Neural progenitor cell (in vitro differentiated cells): Measurements from ENCODE around the gene SEMG2. TPM values are rescaled to one million over a fixed set of nuclear protein-coding genes. Genes with fewer than 3 reads are reported as not detected.

Source experiments
- DNase-seq: peaks from one replicate; pipeline ENCODE4 v3.0.0-alpha.2; 2016; ENCODE audit warnings: low spot score
- H2AFZ ChIP-seq: fragments of 200-600 bp; sonication (generic); replicated peaks from 2 replicates; pipeline ENCODE4 v1.6.1; 2016; ENCODE audit warnings: antibody characterized with exemption
- H3F3A ChIP-seq: fragments of 200-600 bp; sonication (generic); 2 replicates; pipeline ENCODE4 v1.6.1; 2016; ENCODE audit warnings: antibody characterized with exemption, low read depth
- H3K27ac ChIP-seq: fragments of 200-600 bp; sonication (generic); 2 replicates; pipeline ENCODE4 v1.5.1; 2016; ENCODE audit warnings: mild to moderate bottlenecking
- H3K27me3 ChIP-seq: fragments of 200-600 bp; sonication (generic); 2 replicates; pipeline ENCODE4 v1.6.1; 2016; ENCODE audit warnings: mild to moderate bottlenecking, moderate library complexity
- H3K36me3 ChIP-seq: fragments of 200-600 bp; sonication (generic); 2 replicates; pipeline ENCODE4 v1.5.1; 2016
- H3K4me1 ChIP-seq: fragments of 200-600 bp; sonication (generic); 2 replicates; pipeline ENCODE4 v1.6.1; 2016; ENCODE audit warnings: mixed run types
- H3K4me2 ChIP-seq: fragments of 200-600 bp; sonication (generic); 2 replicates; pipeline ENCODE4 v1.6.1; 2016
- H3K4me3 ChIP-seq: fragments of 200-600 bp; sonication (generic); 2 replicates; pipeline ENCODE4 v1.5.1; 2016
- H3K79me2 ChIP-seq: fragments of 200-600 bp; sonication (generic); 2 replicates; pipeline ENCODE4 v1.6.1; 2016; ENCODE audit warnings: low read depth
- H3K9ac ChIP-seq: fragments of 200-600 bp; sonication (generic); 2 replicates; pipeline ENCODE4 v1.6.1; 2016
- H3K9me3 ChIP-seq: fragments of 200-600 bp; sonication (generic); 2 replicates; pipeline ENCODE4 v1.5.1; 2016; ENCODE audit warnings: low read depth
- H4K20me1 ChIP-seq: fragments of 200-600 bp; sonication (generic); 2 replicates; pipeline ENCODE4 v1.6.1; 2016; ENCODE audit warnings: low read depth
- H3K27ac Mint-ChIP-seq: 3 replicates; pipeline ENCODE4 v1.8.0; 2021; ENCODE audit warnings: mixed read lengths
- H3K27me3 Mint-ChIP-seq: 2 replicates; pipeline ENCODE4 v1.8.0; 2022; ENCODE audit warnings: low read depth, mild to moderate bottlenecking, inconsistent platforms, moderate library complexity, mixed read lengths; ENCODE audit not compliant: insufficient read depth
- H3K36me3 Mint-ChIP-seq: 3 replicates; pipeline ENCODE4 v1.8.0; 2021; ENCODE audit warnings: mixed read lengths
- H3K4me1 Mint-ChIP-seq: 3 replicates; pipeline ENCODE4 v1.8.0; 2021; ENCODE audit warnings: mixed read lengths
- H3K4me3 Mint-ChIP-seq: 3 replicates; pipeline ENCODE4 v1.8.0; 2021; ENCODE audit warnings: mild to moderate bottlenecking, moderate library complexity, mixed read lengths
- H3K9me3 Mint-ChIP-seq: 3 replicates; pipeline ENCODE4 v1.8.0; 2020; ENCODE audit warnings: mixed read lengths
- EZH2 ChIP-seq: fragments of 200-600 bp; sonication (generic); IDR thresholded peaks from 2 replicates; pipeline ENCODE4 v1.6.1; 2017; ENCODE audit warnings: antibody characterized with exemption, mild to moderate bottlenecking, moderate library complexity
- EZH2phosphoT487 ChIP-seq: fragments of 200-600 bp; sonication (generic); IDR thresholded peaks from 2 replicates; pipeline ENCODE4 v1.6.1; 2017; ENCODE audit warnings: antibody characterized with exemption
- total RNA-seq: library from RNA; depleted of rRNA; stranded (reverse); fragments of >200 nt; gene quantifications from 2 replicates; pipeline ENCODE4 v1.2.3, GENCODE V29; 2015; ENCODE audit warnings: low replicate concordance
- TF ChIP-seq, protein P1 (sequence below): fragments of 200-600 bp; sonication (generic); IDR thresholded peaks from 2 replicates; pipeline ENCODE4 v1.5.1; 2017; ENCODE audit warnings: antibody characterized with exemption, mild to moderate bottlenecking

Gene SEMG2
- total RNA-seq, 1 donor from 2014 or later = not detected

DNA sequence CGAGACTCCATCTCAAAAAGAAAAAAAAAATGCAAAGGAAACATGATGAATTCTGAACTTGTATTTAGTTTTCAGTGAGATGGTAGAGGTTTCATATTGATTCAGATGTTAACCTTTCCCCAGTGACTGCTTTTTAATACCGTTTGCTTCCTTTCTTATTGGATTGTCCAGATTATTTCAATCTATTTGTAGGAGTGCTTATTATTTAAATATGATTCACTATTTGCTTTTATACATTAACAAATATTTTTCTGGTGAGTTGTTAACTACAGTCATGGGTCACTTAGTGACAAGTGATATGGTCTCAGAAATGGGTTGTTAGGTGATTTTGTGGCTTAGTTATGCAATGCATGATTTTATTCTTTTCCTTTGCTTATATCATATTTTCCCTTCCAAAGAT is 38.1 kb upstream of the SEMG2 start:
- H3F3A ChIP-seq = no peaks in the 10 kb centered on the region
- H3K27ac ChIP-seq = no peak overlapping the region
- Mint-ChIP-seq H3K27me3 (no peaks in the 10 kb centered on the region), H3K4me3 (no peak overlapping the region), H3K4me1 (peaks cover 3% of the 10 kb centered on the region), H3K36me3 (no peaks in the 10 kb centered on the region), H3K9me3 (no peaks in the 10 kb centered on the region), H3K27ac (no peak overlapping the region)
- TF ChIP-seq EZH2 (no peak), EZH2phosphoT487 (no peak)
- TF ChIP-seq, protein P1, sequence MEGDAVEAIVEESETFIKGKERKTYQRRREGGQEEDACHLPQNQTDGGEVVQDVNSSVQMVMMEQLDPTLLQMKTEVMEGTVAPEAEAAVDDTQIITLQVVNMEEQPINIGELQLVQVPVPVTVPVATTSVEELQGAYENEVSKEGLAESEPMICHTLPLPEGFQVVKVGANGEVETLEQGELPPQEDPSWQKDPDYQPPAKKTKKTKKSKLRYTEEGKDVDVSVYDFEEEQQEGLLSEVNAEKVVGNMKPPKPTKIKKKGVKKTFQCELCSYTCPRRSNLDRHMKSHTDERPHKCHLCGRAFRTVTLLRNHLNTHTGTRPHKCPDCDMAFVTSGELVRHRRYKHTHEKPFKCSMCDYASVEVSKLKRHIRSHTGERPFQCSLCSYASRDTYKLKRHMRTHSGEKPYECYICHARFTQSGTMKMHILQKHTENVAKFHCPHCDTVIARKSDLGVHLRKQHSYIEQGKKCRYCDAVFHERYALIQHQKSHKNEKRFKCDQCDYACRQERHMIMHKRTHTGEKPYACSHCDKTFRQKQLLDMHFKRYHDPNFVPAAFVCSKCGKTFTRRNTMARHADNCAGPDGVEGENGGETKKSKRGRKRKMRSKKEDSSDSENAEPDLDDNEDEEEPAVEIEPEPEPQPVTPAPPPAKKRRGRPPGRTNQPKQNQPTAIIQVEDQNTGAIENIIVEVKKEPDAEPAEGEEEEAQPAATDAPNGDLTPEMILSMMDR = no peak
- no peak overlapping the region for H3K9ac ChIP-seq
- no peaks in the 10 kb centered on the region for H3K27me3 ChIP-seq
- H3K4me1 ChIP-seq = no peaks in the 10 kb centered on the region
- no peaks in the 10 kb centered on the region for H3K79me2 ChIP-seq
- no peak overlapping the region for H2AFZ ChIP-seq
- no peaks in the 10 kb centered on the region for H3K36me3 ChIP-seq
- no peak overlapping the region for H3K4me2 ChIP-seq
- H4K20me1 ChIP-seq = no peaks in the 10 kb centered on the region
- DNase-seq = no peak
- no peak overlapping the region for H3K4me3 ChIP-seq
- H3K9me3 ChIP-seq = no peaks in the 10 kb centered on the region

DNA sequence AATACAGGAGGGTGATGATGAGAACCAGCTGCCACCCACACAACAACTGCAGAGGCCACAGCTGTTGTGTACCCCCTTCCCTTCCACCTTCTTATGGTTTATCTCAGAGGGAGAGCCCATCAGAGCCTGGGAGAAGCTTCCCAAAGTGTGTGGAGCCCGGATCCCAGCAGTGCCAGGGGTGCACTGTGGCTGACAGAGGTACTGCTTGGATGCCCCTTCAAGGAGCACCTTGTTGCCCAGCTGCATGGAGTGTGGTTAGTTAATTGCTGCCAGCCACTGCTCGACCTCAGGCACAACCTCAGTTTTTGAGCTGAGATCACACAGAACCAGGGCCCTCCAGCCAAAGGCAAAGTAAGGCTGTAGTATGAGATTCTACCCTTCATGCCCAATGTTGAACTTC is 33.5 kb upstream of the SEMG2 start:
- Mint-ChIP-seq H3K4me1 (no peaks in the 10 kb centered on the region), H3K9me3 (no peaks in the 10 kb centered on the region), H3K36me3 (no peaks in the 10 kb centered on the region), H3K4me3 (no peak overlapping the region), H3K27ac (no peak overlapping the region), H3K27me3 (no peaks in the 10 kb centered on the region)
- no peaks in the 10 kb centered on the region for H3F3A ChIP-seq
- DNase-seq = no peak
- no peaks in the 10 kb centered on the region for H4K20me1 ChIP-seq
- no peaks in the 10 kb centered on the region for H3K79me2 ChIP-seq
- no peaks in the 10 kb centered on the region for H3K36me3 ChIP-seq
- TF ChIP-seq EZH2phosphoT487 = no peak
- TF ChIP-seq, protein P1 = no peak
- no peak for TF ChIP-seq EZH2
- H3K9me3 ChIP-seq = no peaks in the 10 kb centered on the region
- H3K9ac ChIP-seq = no peak overlapping the region
- no peak overlapping the region for H3K27ac ChIP-seq
- no peaks in the 10 kb centered on the region for H3K4me1 ChIP-seq
- no peak overlapping the region for H3K4me3 ChIP-seq
- no peak overlapping the region for H3K4me2 ChIP-seq
- no peaks in the 10 kb centered on the region for H3K27me3 ChIP-seq
- no peak overlapping the region for H2AFZ ChIP-seq

DNA sequence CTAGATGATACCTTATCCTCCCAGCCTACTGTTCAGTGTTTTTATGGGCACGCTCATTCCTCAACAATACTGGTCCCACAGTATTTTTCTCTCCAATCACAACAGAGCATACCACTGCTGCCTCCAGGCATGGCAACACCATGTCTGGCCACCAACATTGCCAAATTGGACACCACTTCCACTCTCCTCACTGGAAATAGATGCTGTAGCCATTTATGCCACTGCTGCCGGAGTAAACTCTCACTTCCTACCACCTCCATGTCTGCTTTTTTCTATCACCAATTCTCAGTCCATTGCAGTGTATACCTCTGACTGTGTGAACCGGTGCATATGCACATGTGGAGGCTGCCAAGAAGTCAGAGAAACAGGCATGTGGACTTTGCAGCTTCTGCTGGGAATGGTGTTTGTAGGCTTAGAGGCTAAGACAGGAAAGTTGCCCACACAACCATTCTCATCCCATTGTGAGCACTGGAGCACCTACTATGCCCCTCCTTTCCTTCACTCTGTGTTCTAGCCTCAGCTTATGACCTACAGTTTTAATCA is 32.0 kb upstream of the SEMG2 start:
- Mint-ChIP-seq H3K4me3 (no peak overlapping the region), H3K9me3 (no peaks in the 10 kb centered on the region), H3K4me1 (no peaks in the 10 kb centered on the region), H3K27ac (no peak overlapping the region), H3K27me3 (no peaks in the 10 kb centered on the region), H3K36me3 (no peaks in the 10 kb centered on the region)
- Histone ChIP-seq H3K36me3 (no peaks in the 10 kb centered on the region), H3K4me2 (no peak overlapping the region), H3K27ac (no peak overlapping the region), H3K9ac (no peak overlapping the region), H4K20me1 (no peaks in the 10 kb centered on the region), H3K79me2 (no peaks in the 10 kb centered on the region), H3K27me3 (no peaks in the 10 kb centered on the region), H3K4me1 (no peaks in the 10 kb centered on the region), H3F3A (no peaks in the 10 kb centered on the region), H3K9me3 (no peaks in the 10 kb centered on the region), H3K4me3 (no peak overlapping the region), H2AFZ (no peak overlapping the region)
- TF ChIP-seq EZH2phosphoT487 (no peak), EZH2 (no peak)
- TF ChIP-seq, protein P1 = no peak
- no peak for DNase-seq
